Endothelial cell of umbilical vein (primary cell): ENCODE measurements around the gene MRPL58.
"Not testable (repeated sequence)": the region's sequence is repeated elsewhere in the genome, so short reads cannot be mapped to it uniquely, and the experiment has no call there.

Source experiments
- EZH2 ChIP-seq: IDR thresholded peaks from 2 replicates; pipeline ENCODE4 v1.6.1; 2012; ENCODE audit warnings: borderline replicate concordance, low read depth, mild to moderate bottlenecking, moderate library complexity, low read length, inconsistent platforms; ENCODE audit not compliant: severe bottlenecking
- POLR2A ChIP-seq: IDR thresholded peaks from 2 replicates; pipeline ENCODE4 v1.6.1; 2012; ENCODE audit warnings: low read depth, mild to moderate bottlenecking, control low read depth, low read length
- TF ChIP-seq, protein P1 (sequence below), 2 donors: IDR thresholded peaks; 1 replicate in 1 of 2; 2 replicates in 1 of 2; pipeline ENCODE4 v1.5.1; 2011; ENCODE audit warnings: low read length in 2 of 2, mild to moderate bottlenecking in 2 of 2, moderate library complexity in 2 of 2, control low read depth in 1 of 2, inconsistent platforms in 1 of 2, low read depth in 1 of 2; ENCODE audit not compliant: insufficient read depth in 1 of 2; ENCODE audit errors: extremely low read depth in 1 of 2

DNA sequence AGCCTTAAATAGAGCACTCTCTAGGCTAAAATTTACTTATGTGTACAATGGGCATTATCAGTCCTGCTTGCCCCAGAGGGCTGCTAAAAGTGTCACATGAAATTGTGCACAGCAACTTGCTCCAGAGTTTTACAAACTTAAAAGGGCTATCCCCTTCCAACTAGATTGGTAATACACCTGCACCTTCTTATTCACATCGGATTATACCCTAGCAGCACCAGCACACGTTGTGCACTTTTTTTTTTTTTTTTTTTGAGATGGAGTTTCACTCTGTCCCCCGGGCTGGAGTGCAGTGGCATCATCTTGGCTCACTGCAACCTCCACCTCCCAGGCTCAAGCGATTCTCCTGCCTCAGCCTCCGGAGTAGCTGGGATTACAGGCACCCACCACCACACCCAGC, 31.3 kb downstream of the MRPL58 start:
- TF ChIP-seq, protein P1, sequence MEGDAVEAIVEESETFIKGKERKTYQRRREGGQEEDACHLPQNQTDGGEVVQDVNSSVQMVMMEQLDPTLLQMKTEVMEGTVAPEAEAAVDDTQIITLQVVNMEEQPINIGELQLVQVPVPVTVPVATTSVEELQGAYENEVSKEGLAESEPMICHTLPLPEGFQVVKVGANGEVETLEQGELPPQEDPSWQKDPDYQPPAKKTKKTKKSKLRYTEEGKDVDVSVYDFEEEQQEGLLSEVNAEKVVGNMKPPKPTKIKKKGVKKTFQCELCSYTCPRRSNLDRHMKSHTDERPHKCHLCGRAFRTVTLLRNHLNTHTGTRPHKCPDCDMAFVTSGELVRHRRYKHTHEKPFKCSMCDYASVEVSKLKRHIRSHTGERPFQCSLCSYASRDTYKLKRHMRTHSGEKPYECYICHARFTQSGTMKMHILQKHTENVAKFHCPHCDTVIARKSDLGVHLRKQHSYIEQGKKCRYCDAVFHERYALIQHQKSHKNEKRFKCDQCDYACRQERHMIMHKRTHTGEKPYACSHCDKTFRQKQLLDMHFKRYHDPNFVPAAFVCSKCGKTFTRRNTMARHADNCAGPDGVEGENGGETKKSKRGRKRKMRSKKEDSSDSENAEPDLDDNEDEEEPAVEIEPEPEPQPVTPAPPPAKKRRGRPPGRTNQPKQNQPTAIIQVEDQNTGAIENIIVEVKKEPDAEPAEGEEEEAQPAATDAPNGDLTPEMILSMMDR (IDR thresholded peaks at IDR 0.05; ENCODE audit: extremely low read depth in 1 of 2, insufficient read depth in 1 of 2, low read depth in 1 of 2, low read length in 2 of 2), result not testable (repeated sequence)
- not testable (repeated sequence) for TF ChIP-seq POLR2A, EZH2
